Measurements from ENCODE around the gene OSBP2. TPM values are rescaled to one million over a fixed set of nuclear protein-coding genes. Genes with fewer than 3 reads are reported as not detected.

The OSBP2 gene
- total RNA-seq, 1 donor from 2014 or later: 0.58 TPM

- H3K4me1 Mint-ChIP-seq: peaks cover 5% of the 10 kb centered on the region
- Histone ChIP-seq H3K9me3 (ENCODE audit: low read depth) (no peaks in the 10 kb centered on the region), H3F3A (ENCODE audit: low read depth) (no peaks in the 10 kb centered on the region), H4K20me1 (ENCODE audit: low read depth) (no peaks in the 10 kb centered on the region), H3K27me3 (peaks cover 50% of the 10 kb centered on the region), H3K4me3 (peak overlapping the region; percentile 54), H3K4me1 (peaks cover 5% of the 10 kb centered on the region), H3K36me3 (no peaks in the 10 kb centered on the region), H3K4me2 (peak overlapping the region; percentile 95), H3K79me2 (ENCODE audit: low read depth) (no peaks in the 10 kb centered on the region), H2AFZ (replicated peaks) (peak overlapping the region; percentile 78), H3K9ac (no peak overlapping the region), H3K27ac (no peak overlapping the region)
- H3K27me3 Mint-ChIP-seq (ENCODE audit: insufficient read depth, low read depth): peaks cover 32% of the 10 kb centered on the region
- no peak for DNase-seq (ENCODE audit: low spot score)
- no peaks in the 10 kb centered on the region for H3K9me3 Mint-ChIP-seq
- TF ChIP-seq EZH2 (IDR thresholded peaks at IDR 0.05) (no peak), CTCF (IDR thresholded peaks at IDR 0.05) (no peak), EZH2phosphoT487 (IDR thresholded peaks at IDR 0.05) (no peak)
- H3K27ac Mint-ChIP-seq: no peak overlapping the region
- peak overlapping the region; percentile 73 for H3K4me3 Mint-ChIP-seq
- no peaks in the 10 kb centered on the region for H3K36me3 Mint-ChIP-seq
Observed at GRCh38 chr22:30821863-30822215, 127.2 kb downstream of the OSBP2 start.

GRCh38 chr22:30822216-30823014 is 127.7 kb downstream of the OSBP2 start:
- Histone ChIP-seq H3K4me2 (peak overlapping the region; percentile 95), H3K9ac (no peak overlapping the region), H2AFZ (replicated peaks) (peak overlapping the region; percentile 78), H4K20me1 (ENCODE audit: low read depth) (no peaks in the 10 kb centered on the region), H3F3A (ENCODE audit: low read depth) (no peaks in the 10 kb centered on the region), H3K79me2 (ENCODE audit: low read depth) (no peaks in the 10 kb centered on the region), H3K9me3 (ENCODE audit: low read depth) (no peaks in the 10 kb centered on the region), H3K4me3 (peak overlapping the region; percentile 54), H3K27me3 (peaks cover 50% of the 10 kb centered on the region), H3K36me3 (no peaks in the 10 kb centered on the region), H3K27ac (no peak overlapping the region), H3K4me1 (peaks cover 5% of the 10 kb centered on the region)
- Mint-ChIP-seq H3K4me3 (peak overlapping the region; percentile 73), H3K27me3 (ENCODE audit: insufficient read depth, low read depth) (peaks cover 32% of the 10 kb centered on the region), H3K36me3 (no peaks in the 10 kb centered on the region), H3K27ac (no peak overlapping the region), H3K4me1 (peaks cover 5% of the 10 kb centered on the region), H3K9me3 (no peaks in the 10 kb centered on the region)
- peak; percentile 51 for DNase-seq (ENCODE audit: low spot score)
- TF ChIP-seq EZH2phosphoT487 (IDR thresholded peaks at IDR 0.05) (peak; percentile 78), CTCF (IDR thresholded peaks at IDR 0.05) (no peak), EZH2 (IDR thresholded peaks at IDR 0.05) (peak; percentile 83)

- Mint-ChIP-seq H3K36me3 (no peaks in the 10 kb centered on the region), H3K27ac (no peak overlapping the region), H3K9me3 (no peaks in the 10 kb centered on the region), H3K27me3 (ENCODE audit: insufficient read depth, low read depth) (peaks cover 34% of the 10 kb centered on the region), H3K4me3 (peak overlapping the region; percentile 72), H3K4me1 (peaks cover 5% of the 10 kb centered on the region)
- Histone ChIP-seq H3K27me3 (peaks cover 50% of the 10 kb centered on the region), H3K4me2 (peak overlapping the region; percentile 95), H3K4me3 (peak overlapping the region; percentile 54), H3K36me3 (no peaks in the 10 kb centered on the region), H3K27ac (no peak overlapping the region), H3K79me2 (ENCODE audit: low read depth) (no peaks in the 10 kb centered on the region), H3K4me1 (peaks cover 5% of the 10 kb centered on the region), H3F3A (ENCODE audit: low read depth) (no peaks in the 10 kb centered on the region), H3K9me3 (ENCODE audit: low read depth) (no peaks in the 10 kb centered on the region), H4K20me1 (ENCODE audit: low read depth) (no peaks in the 10 kb centered on the region), H2AFZ (replicated peaks) (no peak overlapping the region), H3K9ac (no peak overlapping the region)
- peak; percentile 66 for DNase-seq (ENCODE audit: low spot score)
- TF ChIP-seq EZH2phosphoT487 (IDR thresholded peaks at IDR 0.05): no peak
- no peak for TF ChIP-seq EZH2 (IDR thresholded peaks at IDR 0.05)
- peak; percentile 11 for TF ChIP-seq CTCF (IDR thresholded peaks at IDR 0.05)
Observed at GRCh38 chr22:30823015-30823370, 128.3 kb downstream of the OSBP2 start.

Measured in neural progenitor cell (in vitro differentiated cells).